Kidney (tissue), 14 donors: ENCODE measurements around the gene RAD51B. TPM values are rescaled to one million over a fixed set of nuclear protein-coding genes. Genes with fewer than 3 reads are reported as not detected.

Experiments used
- DNase-seq, 5 donors: peaks; one replicate each; pipeline ENCODE4 v3.0.0-alpha.2; 2013 to 2020
- FAIRE-seq: peaks from 2 replicates; lab custom pipeline; 2012; peaks lifted over from hg19 to GRCh38; lab: Jason Lieb, UNC
- H3K27ac ChIP-seq, 2 donors: one replicate each; pipeline ENCODE4 v1.7.0; 2013; ENCODE audit warnings: low read depth in 2 of 2, low read length in 2 of 2, inconsistent platforms in 1 of 2
- H3K27me3 ChIP-seq: one replicate; pipeline ENCODE4 v1.7.1; 2013; ENCODE audit warnings: low read length, inconsistent platforms; ENCODE audit not compliant: control insufficient read depth, insufficient read depth
- H3K36me3 ChIP-seq, 3 donors: one replicate each; pipeline versions ENCODE4 v1.7.0 to v1.7.1; 2013; ENCODE audit warnings: low read length in 3 of 3, control low read depth in 1 of 3, inconsistent platforms in 1 of 3; ENCODE audit not compliant: insufficient read depth in 3 of 3, control insufficient read depth in 2 of 3
- H3K4me1 ChIP-seq, 3 donors: one replicate each; pipeline versions ENCODE4 v1.7.0 to v1.7.1; 2013; ENCODE audit warnings: low read length in 3 of 3, inconsistent platforms in 1 of 3, low read depth in 1 of 3; ENCODE audit not compliant: control insufficient read depth in 2 of 3, insufficient read depth in 2 of 3
- H3K4me3 ChIP-seq, 3 donors: one replicate each; pipeline versions ENCODE4 v1.7.0 to v1.8.1; 2013; ENCODE audit warnings: low read length in 3 of 3, control low read depth in 1 of 3, inconsistent platforms in 1 of 3
- H3K9ac ChIP-seq, 3 donors: one replicate each; pipeline versions ENCODE4 v1.7.0 to v1.7.1; 2013; ENCODE audit warnings: low read length in 3 of 3, control low read depth in 1 of 3, inconsistent platforms in 1 of 3
- H3K9me3 ChIP-seq, 3 donors: one replicate each; pipeline versions ENCODE4 v1.7.0 to v1.7.1; 2013; ENCODE audit warnings: low read length in 3 of 3, control low read depth in 1 of 3, inconsistent platforms in 1 of 3; ENCODE audit not compliant: control insufficient read depth in 2 of 3, insufficient read depth in 1 of 3
- intact Hi-C: fragments of 100-400 bp; cut with DNase I; formaldehyde crosslinking; loops from one replicate; pipeline ENCODE4 v1.11.1; 2022
- polyA plus RNA-seq: library from polyadenylated mRNA; stranded (reverse); fragments of 350-450 nt; fragmentation: Illumina TruSeq; extraction: RNeasy Lipid Tissue Mini Kit (QIAGEN cat#74804); gene quantifications from one replicate; pipeline ENCODE4 v1.2.3, GENCODE V29; 2014; ENCODE audit warnings: low read depth, low replicate concordance; ENCODE audit not compliant: insufficient read depth
- total RNA-seq: library from RNA; stranded (reverse); fragmentation: NEBNext Ultra II Directional; extraction: Animal tissue kit (Norgen Biotek cat#: 25700); gene quantifications from one replicate; pipeline ENCODE4 v1.2.1, GENCODE V29; 2021
- TF ChIP-seq, protein P1 (sequence below): IDR thresholded peaks from 3 replicates; pipeline ENCODE4 v1.5.1; 2012; ENCODE audit warnings: mild to moderate bottlenecking, moderate library complexity, borderline replicate concordance; ENCODE audit not compliant: insufficient read depth; ENCODE audit errors: extremely low read depth
- donor health status: control.
- donor health status: control.
- donor health status: control.
- donor health status: control.
- donor health status: control.
- donor health status: DM: yes; HTN: yes; CAD: no.
- donor health status: Normal renal cell carcinoma (clear cell type).

The RAD51B gene
- total and polyA plus RNA-seq, 2 donors from 2014 or later: 6.9 to 18.0 TPM

DNA sequence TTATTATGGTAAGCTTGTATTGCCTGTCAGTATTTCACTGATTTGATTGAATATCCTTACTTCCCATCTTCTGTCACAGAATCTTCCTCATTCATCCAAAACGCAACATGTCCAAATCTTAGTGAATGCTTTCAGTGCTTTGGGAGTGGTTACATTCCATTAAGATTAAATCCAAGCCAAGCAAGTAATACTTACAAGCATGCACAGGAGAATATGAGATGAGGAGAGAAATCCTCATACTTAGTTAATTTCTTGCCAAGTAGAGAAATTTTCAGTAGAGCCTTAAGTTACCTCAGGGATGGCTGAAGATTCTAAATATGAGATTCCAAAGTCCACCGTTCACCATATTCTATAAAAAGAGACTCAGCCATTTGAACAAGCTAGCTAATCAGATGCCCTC lies 316.0 kb downstream of the RAD51B start:
- Histone ChIP-seq H3K27me3 (no peaks in the 10 kb centered on the region), H3K4me1 (peaks cover 13 to 36% (median 14%) of the 10 kb centered on the region in 3 donors), H3K9me3 (no peaks in the 10 kb centered on the region), H3K9ac (no peak overlapping the region), H3K36me3 (no peaks in the 10 kb centered on the region), H3K4me3 (no peak overlapping the region), H3K27ac (no peak overlapping the region)
- intact Hi-C loops: no loop called here
- FAIRE-seq (no peak), DNase-seq (no peak)
- TF ChIP-seq, protein P1, sequence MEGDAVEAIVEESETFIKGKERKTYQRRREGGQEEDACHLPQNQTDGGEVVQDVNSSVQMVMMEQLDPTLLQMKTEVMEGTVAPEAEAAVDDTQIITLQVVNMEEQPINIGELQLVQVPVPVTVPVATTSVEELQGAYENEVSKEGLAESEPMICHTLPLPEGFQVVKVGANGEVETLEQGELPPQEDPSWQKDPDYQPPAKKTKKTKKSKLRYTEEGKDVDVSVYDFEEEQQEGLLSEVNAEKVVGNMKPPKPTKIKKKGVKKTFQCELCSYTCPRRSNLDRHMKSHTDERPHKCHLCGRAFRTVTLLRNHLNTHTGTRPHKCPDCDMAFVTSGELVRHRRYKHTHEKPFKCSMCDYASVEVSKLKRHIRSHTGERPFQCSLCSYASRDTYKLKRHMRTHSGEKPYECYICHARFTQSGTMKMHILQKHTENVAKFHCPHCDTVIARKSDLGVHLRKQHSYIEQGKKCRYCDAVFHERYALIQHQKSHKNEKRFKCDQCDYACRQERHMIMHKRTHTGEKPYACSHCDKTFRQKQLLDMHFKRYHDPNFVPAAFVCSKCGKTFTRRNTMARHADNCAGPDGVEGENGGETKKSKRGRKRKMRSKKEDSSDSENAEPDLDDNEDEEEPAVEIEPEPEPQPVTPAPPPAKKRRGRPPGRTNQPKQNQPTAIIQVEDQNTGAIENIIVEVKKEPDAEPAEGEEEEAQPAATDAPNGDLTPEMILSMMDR: no peak

DNA sequence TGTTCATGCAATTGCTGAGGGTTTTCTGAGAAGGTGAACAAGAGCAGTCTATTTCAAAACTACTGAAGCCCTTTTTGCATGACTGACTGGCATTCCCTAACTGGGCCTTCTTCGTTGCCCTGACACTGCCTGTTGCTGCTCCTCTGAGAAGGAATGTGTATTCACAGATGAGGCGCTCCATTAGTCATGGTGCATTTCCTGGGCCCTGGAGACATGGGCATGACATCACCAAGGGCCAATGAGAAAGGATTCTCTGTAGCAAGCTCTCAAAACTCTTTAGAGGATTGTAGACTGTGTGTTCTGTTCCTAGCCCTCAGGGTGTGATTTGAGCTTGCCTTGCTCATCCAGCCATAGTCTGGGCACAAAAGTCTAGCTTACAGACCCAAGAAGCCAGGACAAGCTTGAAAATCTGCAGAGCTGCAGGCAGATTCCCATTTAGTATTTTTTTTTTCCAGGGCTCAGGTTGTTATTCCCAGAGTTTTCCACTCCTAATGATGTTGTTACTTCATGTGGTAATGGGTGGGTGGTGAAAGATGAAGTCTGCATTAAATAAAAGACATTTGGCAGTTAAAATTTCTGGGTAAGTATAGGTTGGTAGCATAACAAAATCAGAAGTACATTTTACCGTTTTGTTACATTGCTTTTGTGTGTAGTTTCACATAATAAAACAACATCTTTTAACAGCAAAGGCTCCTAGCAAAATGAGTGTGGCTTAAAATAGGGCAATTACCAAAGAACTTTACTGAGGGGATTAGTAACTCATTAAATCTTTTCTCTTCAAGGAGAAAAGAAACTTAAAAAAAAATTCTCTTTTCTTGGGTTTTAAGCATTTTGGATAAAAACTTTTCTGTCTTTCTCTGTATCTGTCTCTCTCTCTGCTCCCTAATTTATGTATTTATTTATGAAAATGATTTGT lies 318.4 kb downstream of the RAD51B start:
- H3K36me3 ChIP-seq: no peaks in the 10 kb centered on the region
- no peak overlapping the region for H3K4me3 ChIP-seq
- FAIRE-seq (peak; percentile 62), DNase-seq (peak; percentile 84 to 96 (median 92))
- H3K9me3 ChIP-seq: no peaks in the 10 kb centered on the region
- H3K9ac ChIP-seq: peak overlapping the region in 1 of 3 donors; percentile 41
- H3K27me3 ChIP-seq: no peaks in the 10 kb centered on the region
- peaks cover 14 to 49% (median 21%) of the 10 kb centered on the region in 3 donors for H3K4me1 ChIP-seq
- H3K27ac ChIP-seq: peak overlapping the region; percentile 74 to 82
- TF ChIP-seq, protein P1: no peak
- intact Hi-C loops: no loop called here

DNA sequence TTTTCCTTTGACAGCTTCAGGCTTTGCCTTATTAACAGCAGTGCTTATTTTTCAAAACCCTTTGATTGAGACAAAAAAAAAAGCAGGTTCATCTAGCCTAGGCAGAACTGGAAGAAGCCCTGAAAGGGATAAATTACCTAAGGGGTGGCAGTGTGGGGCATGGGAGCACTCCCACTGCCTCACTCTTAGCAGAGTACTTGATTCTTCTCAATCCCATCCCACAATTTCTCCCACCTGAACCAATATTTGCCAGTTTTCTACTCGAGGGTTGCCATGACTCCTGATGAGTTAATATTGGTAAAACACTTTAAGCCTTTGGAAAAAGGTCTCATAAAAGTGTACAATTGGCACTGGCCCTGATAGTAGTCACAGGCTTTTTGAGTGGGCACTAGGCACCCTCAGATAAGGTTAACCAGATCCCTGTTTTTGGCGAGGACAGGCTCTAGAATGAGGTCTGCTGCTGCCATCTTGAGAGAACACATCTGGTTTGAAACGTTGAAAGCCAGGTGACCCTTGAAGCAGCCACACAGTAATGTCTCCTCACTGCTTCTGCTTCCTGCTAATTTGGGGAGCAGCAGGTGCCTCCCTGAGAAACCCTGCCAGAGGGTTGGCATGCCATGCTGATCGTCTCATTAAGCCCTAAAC lies 320.0 kb downstream of the RAD51B start:
- Histone ChIP-seq H3K27ac (peak overlapping the region; percentile 82 to 86), H3K36me3 (no peaks in the 10 kb centered on the region), H3K4me3 (no peak overlapping the region), H3K4me1 (peaks cover 21 to 63% (median 23%) of the 10 kb centered on the region in 3 donors), H3K27me3 (no peaks in the 10 kb centered on the region), H3K9me3 (no peaks in the 10 kb centered on the region), H3K9ac (no peak overlapping the region)
- FAIRE-seq (no peak), DNase-seq (peak in 1 of 5 donors; percentile 35)
- intact Hi-C loops: no loop called here
- TF ChIP-seq, protein P1: no peak
